GM20000 (cell line): ENCODE results near the gene NAA25.

Source experiments
- DNase-seq: peaks from one replicate; pipeline ENCODE4 v3.0.0; 2012; ENCODE audit warnings: low spot score
- CTCF ChIP-seq: IDR thresholded peaks from 2 replicates; pipeline ENCODE4 v1.5.1; 2012; ENCODE audit warnings: mild to moderate bottlenecking, control low read depth; ENCODE audit errors: extremely low read depth, missing control alignments

Gene NAA25

GRCh38 chr12:112022241-112023016 lies 86.2 kb downstream of the NAA25 start:
- no peak for DNase-seq

GRCh38 chr12:112020947-112021457 lies 87.6 kb downstream of the NAA25 start:
- TF ChIP-seq CTCF, result no peak
- DNase-seq, result no peak

More at GRCh38 chr12:112022241-112023016, 86.2 kb downstream of the NAA25 start:
- TF ChIP-seq CTCF, result no peak

- no peak for DNase-seq
- TF ChIP-seq CTCF, result no peak
These were observed 89.9 kb downstream of the NAA25 start for GRCh38 chr12:112018571-112019237.

- no peak for DNase-seq
- no peak for TF ChIP-seq CTCF
These were observed 91.5 kb downstream of the NAA25 start for GRCh38 chr12:112017041-112017440.

GRCh38 chr12:112015938-112016337 lies 92.6 kb downstream of the NAA25 start:
- DNase-seq, result no peak

GRCh38 chr12:112013601-112014402 lies 94.8 kb downstream of the NAA25 start:
- peak; percentile 21 for DNase-seq
- no peak for TF ChIP-seq CTCF

More at GRCh38 chr12:112015938-112016337, 92.6 kb downstream of the NAA25 start:
- no peak for TF ChIP-seq CTCF
